NCI-H1436 treated with DMSO at 0.1 percent for 48 hours (cell line): ENCODE data around the gene CLEC7A.

Source experiments
- DNase-seq: peaks from one replicate; lab custom pipeline; 2025; lab: John Stamatoyannopoulos, UW

CLEC7A gene

GRCh38 chr12:10130042-10130441 is at the start of gene CLEC7A:
TSS of gene CLEC7A (minus strand) at chr12:10130199. CDS start at chr12:10130082, 117 bp downstream.
- DNase-seq: no peak

- no peak for DNase-seq
Observed at GRCh38 chr12:10179776-10180181, 49.8 kb upstream of the CLEC7A start.

- no peak for DNase-seq
Observed at GRCh38 chr12:10178821-10179220, 48.8 kb upstream of the CLEC7A start, which contains the start of gene TMEM52B. TSS of gene TMEM52B (plus strand) at chr12:10179032. CDS start at chr12:10179575, 543 bp downstream.

GRCh38 chr12:10175846-10176636 is 46.0 kb upstream of the CLEC7A start:
- no peak for DNase-seq

- no peak for DNase-seq
Observed at GRCh38 chr12:10174986-10175614, 45.1 kb upstream of the CLEC7A start.

- no peak for DNase-seq
Observed at GRCh38 chr12:10171973-10172728, 42.2 kb upstream of the CLEC7A start, which contains the start of gene OLR1. TSS of gene OLR1 (minus strand) at chr12:10172132. CDS start at chr12:10172077, 55 bp downstream.

GRCh38 chr12:10170216-10170615 is 40.2 kb upstream of the CLEC7A start:
- DNase-seq: no peak

- no peak for DNase-seq
Observed at GRCh38 chr12:10169104-10169503, 39.1 kb upstream of the CLEC7A start.

- DNase-seq: no peak
Observed at GRCh38 chr12:10167599-10167998, 37.6 kb upstream of the CLEC7A start.

GRCh38 chr12:10165421-10165820 is 35.4 kb upstream of the CLEC7A start:
- DNase-seq: no peak

GRCh38 chr12:10163084-10163483 is 33.1 kb upstream of the CLEC7A start:
- DNase-seq: no peak

- DNase-seq: no peak
Observed at GRCh38 chr12:10160617-10161385, 30.8 kb upstream of the CLEC7A start.

- DNase-seq: no peak
Observed at GRCh38 chr12:10159280-10159679, 29.3 kb upstream of the CLEC7A start.

- no peak for DNase-seq
Observed at GRCh38 chr12:10158406-10158805, 28.4 kb upstream of the CLEC7A start.

GRCh38 chr12:10155966-10156365 is 26.0 kb upstream of the CLEC7A start:
- DNase-seq: no peak

GRCh38 chr12:10154145-10154496 is 24.1 kb upstream of the CLEC7A start:
- no peak for DNase-seq

GRCh38 chr12:10153271-10154144 is 23.5 kb upstream of the CLEC7A start:
- DNase-seq: no peak

GRCh38 chr12:10151621-10152020 is 21.6 kb upstream of the CLEC7A start:
- no peak for DNase-seq

- no peak for DNase-seq
Observed at GRCh38 chr12:10147714-10148403, 17.9 kb upstream of the CLEC7A start.

- no peak for DNase-seq
Observed at GRCh38 chr12:10142976-10143589, 13.1 kb upstream of the CLEC7A start.
